Right atrium auricular region (tissue), 2 donors: ENCODE results near the gene TMEM174. TPM values are rescaled to one million over a fixed set of nuclear protein-coding genes. Genes with fewer than 3 reads are reported as not detected.

Experiments used
- DNase-seq: peaks from one replicate; pipeline ENCODE4 v3.0.0-alpha.2; 2019; ENCODE audit warnings: low spot score
- H3K27ac ChIP-seq, 2 donors: fragments of 200-600 bp; sonication (generic); 1 replicate in 1 of 2; 2 replicates in 1 of 2; pipeline ENCODE4 v1.5.1; 2016 to 2019
- H3K27me3 ChIP-seq, 2 donors: fragments of 200-600 bp; sonication (generic); one replicate each; pipeline versions ENCODE4 v1.5.1 to v1.6.0; 2017 to 2019
- H3K36me3 ChIP-seq: fragments of 200-600 bp; sonication (generic); one replicate; pipeline ENCODE4 v1.5.1; 2016
- H3K4me1 ChIP-seq, 2 donors: fragments of 200-600 bp; sonication (generic); one replicate each; pipeline versions ENCODE4 v1.5.1 to v1.6.0; 2017 to 2019
- H3K4me3 ChIP-seq, 2 donors: fragments of 200-600 bp; sonication (generic); 1 replicate in 1 of 2; 2 replicates in 1 of 2; pipeline ENCODE4 v1.5.1; 2017 to 2019; ENCODE audit warnings: mild to moderate bottlenecking in 1 of 2, moderate library complexity in 1 of 2
- H3K9me3 ChIP-seq, 2 donors: fragments of 200-600 bp; sonication (generic); one replicate each; pipeline ENCODE4 v1.5.1; 2019
- total RNA-seq, 2 donors: library from RNA; depleted of rRNA; stranded (reverse); fragments of >200 nt; gene quantifications; one replicate each; pipeline ENCODE4 v1.1.0, GENCODE V29; 2016
- TF ChIP-seq, protein P1 (sequence below), 2 donors: fragments of 200-600 bp; sonication (generic); IDR thresholded peaks; one replicate each; pipeline ENCODE4 v1.5.1; 2019; ENCODE audit warnings: antibody characterized with exemption in 2 of 2

The TMEM174 gene
- total RNA-seq, 2 donors from 2014 or later = not detected

DNA sequence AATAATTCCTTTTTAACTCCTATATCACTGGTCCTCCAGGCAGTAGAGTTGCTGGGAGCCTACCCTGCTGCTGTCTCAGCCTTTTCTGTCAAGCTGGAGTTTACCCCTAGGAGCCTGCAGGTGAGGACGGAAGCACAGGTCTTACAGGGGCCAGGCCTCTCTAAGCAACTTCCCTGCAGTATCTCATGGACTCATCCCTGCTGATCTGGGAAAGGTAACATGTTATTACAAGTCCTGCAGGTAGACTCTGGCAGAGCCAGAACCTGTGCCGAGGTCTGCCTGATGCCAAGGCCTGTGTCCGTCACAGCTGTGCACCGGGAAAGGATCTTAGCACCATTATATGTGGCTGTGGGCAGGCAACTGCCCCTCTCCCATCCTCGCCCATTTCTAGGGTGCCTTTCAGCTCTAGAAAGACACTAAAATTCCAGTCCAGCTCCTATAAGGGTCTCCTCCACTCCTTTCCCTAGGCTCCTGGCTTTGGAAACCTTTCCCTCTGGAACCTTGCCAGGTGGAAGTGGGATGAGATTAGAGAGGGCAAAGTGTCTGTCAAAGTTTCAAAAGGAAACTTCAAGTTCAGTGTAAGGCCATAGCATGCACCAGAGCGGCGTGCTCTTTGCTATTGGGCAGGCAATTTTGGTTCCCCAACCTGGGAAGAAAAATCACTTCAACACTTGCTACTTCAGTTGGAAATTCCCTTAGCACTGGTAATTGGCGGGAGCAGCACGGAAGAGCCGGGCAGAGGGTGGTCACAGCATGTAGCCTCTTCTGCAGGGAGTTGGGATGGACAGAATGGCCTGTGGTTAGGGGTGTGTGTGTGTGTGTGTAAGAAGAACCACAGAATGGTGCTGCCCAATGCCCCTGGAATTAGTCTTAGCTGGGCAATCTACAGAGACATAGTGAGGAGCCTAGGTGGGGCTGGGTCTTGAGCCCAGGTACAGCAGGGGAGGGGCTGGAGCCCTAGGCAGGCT, 35.1 kb upstream of the TMEM174 start:
- no peak overlapping the region for H3K4me3 ChIP-seq
- no peak for DNase-seq
- no peaks in the 10 kb centered on the region for H3K9me3 ChIP-seq
- H3K4me1 ChIP-seq = no peaks in the 10 kb centered on the region
- H3K36me3 ChIP-seq = no peaks in the 10 kb centered on the region
- no peak overlapping the region for H3K27ac ChIP-seq
- no peaks in the 10 kb centered on the region for H3K27me3 ChIP-seq
- TF ChIP-seq, protein P1, sequence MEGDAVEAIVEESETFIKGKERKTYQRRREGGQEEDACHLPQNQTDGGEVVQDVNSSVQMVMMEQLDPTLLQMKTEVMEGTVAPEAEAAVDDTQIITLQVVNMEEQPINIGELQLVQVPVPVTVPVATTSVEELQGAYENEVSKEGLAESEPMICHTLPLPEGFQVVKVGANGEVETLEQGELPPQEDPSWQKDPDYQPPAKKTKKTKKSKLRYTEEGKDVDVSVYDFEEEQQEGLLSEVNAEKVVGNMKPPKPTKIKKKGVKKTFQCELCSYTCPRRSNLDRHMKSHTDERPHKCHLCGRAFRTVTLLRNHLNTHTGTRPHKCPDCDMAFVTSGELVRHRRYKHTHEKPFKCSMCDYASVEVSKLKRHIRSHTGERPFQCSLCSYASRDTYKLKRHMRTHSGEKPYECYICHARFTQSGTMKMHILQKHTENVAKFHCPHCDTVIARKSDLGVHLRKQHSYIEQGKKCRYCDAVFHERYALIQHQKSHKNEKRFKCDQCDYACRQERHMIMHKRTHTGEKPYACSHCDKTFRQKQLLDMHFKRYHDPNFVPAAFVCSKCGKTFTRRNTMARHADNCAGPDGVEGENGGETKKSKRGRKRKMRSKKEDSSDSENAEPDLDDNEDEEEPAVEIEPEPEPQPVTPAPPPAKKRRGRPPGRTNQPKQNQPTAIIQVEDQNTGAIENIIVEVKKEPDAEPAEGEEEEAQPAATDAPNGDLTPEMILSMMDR (IDR thresholded peaks at IDR 0.05) = no peak

DNA sequence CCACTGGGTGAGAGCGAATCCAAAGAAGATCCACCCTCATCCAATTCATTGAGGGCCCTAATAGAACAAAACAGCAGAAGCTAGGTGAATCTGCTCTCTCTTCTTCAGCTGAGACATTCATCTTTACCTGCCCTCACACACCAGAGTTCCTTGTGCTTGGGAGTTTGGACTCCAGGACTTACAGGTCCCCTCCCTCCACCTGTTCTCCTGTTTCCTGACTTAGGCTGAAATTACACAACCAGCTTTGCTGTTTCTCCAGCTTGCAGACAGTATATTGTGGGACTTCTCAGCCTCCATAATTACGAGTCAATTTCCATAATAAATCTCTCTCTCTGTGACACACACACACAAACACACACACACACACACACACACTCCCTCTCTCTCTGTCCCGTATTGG, 33.5 kb upstream of the TMEM174 start:
- no peaks in the 10 kb centered on the region for H3K4me1 ChIP-seq
- no peak overlapping the region for H3K27ac ChIP-seq
- H3K27me3 ChIP-seq = no peaks in the 10 kb centered on the region
- no peaks in the 10 kb centered on the region for H3K36me3 ChIP-seq
- no peak for DNase-seq
- TF ChIP-seq, protein P1 (IDR thresholded peaks at IDR 0.05) = no peak
- H3K4me3 ChIP-seq = no peak overlapping the region
- no peaks in the 10 kb centered on the region for H3K9me3 ChIP-seq

DNA sequence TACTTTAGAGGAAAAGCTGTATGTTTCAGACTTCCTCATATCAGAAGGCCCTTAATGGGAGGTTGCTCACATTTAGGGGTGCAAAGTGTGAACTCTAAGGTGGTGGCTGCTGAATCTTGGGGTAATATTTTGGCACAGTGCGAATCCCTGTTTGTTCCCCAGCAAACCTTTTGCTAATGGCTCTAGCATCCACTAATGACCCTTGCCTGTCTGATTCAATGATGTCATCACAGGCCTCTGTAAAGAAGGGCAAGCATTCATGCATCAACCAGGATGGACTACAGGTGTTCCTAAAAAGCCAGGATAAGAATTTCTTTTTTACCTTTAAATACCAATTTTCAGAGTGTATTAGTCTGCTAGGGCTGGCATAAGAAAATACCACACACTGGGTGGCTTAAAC, 32.2 kb upstream of the TMEM174 start:
- Histone ChIP-seq H3K27me3 (no peaks in the 10 kb centered on the region), H3K27ac (no peak overlapping the region), H3K36me3 (no peaks in the 10 kb centered on the region), H3K9me3 (no peaks in the 10 kb centered on the region), H3K4me3 (no peak overlapping the region), H3K4me1 (no peaks in the 10 kb centered on the region)
- DNase-seq = no peak
- TF ChIP-seq, protein P1 (IDR thresholded peaks at IDR 0.05) = no peak

DNA sequence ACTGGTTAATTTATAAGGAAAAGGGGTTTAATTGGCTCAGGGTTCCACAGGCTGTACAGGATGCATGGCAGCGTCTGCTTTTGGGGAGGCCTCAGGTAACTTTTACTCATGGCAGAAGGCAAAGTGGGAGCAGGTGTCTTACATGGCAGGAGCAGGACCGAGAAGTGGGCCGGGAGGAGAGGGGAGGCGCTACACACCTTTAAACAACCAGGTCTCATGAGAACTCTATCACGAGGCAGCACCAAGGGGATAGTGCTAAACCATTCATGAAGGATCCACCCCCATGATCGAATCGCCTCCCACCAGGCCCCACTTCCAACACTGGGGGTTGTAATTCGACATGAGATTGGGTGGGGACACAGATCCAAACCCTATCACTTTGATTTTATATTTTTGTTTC, 31.0 kb upstream of the TMEM174 start:
- no peaks in the 10 kb centered on the region for H3K27me3 ChIP-seq
- no peaks in the 10 kb centered on the region for H3K9me3 ChIP-seq
- no peaks in the 10 kb centered on the region for H3K36me3 ChIP-seq
- TF ChIP-seq, protein P1 (IDR thresholded peaks at IDR 0.05) = no peak
- DNase-seq = no peak
- no peaks in the 10 kb centered on the region for H3K4me1 ChIP-seq
- no peak overlapping the region for H3K27ac ChIP-seq
- no peak overlapping the region for H3K4me3 ChIP-seq

DNA sequence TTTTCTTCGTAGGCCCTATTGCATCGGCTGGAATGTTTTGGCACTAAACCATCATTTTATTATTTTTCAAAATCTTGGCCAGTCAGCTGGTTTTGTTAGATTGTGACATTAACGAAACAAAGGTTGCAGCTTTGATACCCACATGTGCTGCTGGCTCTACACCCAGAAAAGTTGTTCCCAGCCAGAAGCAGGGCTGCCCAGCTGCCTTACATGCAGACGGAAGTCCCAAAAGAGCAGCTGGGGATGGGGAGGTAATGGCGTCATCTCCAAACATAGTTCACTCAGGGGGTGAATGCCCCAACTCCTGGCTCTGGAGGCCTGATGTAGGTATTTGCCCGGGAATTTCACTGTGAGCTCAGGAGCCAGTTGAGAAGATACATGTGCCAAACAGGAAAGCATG, 29.3 kb upstream of the TMEM174 start:
- H3K27ac ChIP-seq = no peak overlapping the region
- TF ChIP-seq, protein P1 (IDR thresholded peaks at IDR 0.05) = no peak
- no peaks in the 10 kb centered on the region for H3K27me3 ChIP-seq
- no peaks in the 10 kb centered on the region for H3K36me3 ChIP-seq
- H3K9me3 ChIP-seq = no peaks in the 10 kb centered on the region
- H3K4me3 ChIP-seq = no peak overlapping the region
- H3K4me1 ChIP-seq = no peaks in the 10 kb centered on the region
- DNase-seq = no peak
